RWPE1 (cell line): ENCODE measurements around the gene TSPAN4.
A peak's percentile ranks its signal among the peaks of the same experiment; 100 is the strongest.

Experiments used
- CTCF ChIA-PET: fragments of 350-600 bp; sonication (Branson Sonifier 250); formaldehyde crosslinking; extraction: SDS; loops from one replicate; lab custom pipeline; 2021; lab: Yijun Ruan, JAX
- POLR2A ChIA-PET: fragments of 400-600 bp; formaldehyde crosslinking; extraction: SDS; loops from one replicate; lab custom pipeline; 2020; ENCODE audit warnings: antibody characterized with exemption; ENCODE audit not compliant: low non-redundant PET; lab: Yijun Ruan, JAX
- DNase-seq: peaks from one replicate; pipeline ENCODE4 v3.0.0; 2012; ENCODE audit warnings: low spot score
- H3K27ac ChIP-seq: fragments of 450-650 bp; 2 replicates; pipeline ENCODE4 v1.5.1; 2017
- TF ChIP-seq, protein P1 (sequence below): fragments of 450-650 bp; conservative IDR thresholded peaks from 2 replicates; pipeline ENCODE4 v1.5.1; 2017; ENCODE audit warnings: low read depth, mild to moderate bottlenecking

TSPAN4 gene

GRCh38 chr11:897253-898142, 54.8 kb downstream of the TSPAN4 start:
- CTCF ChIA-PET: interaction anchor here (0.6 to 1.6 kb wide), 7 partner anchors 10 to 154 kb away, joined by 3 to 5 read pairs (median 3); no protein-coding TSS in a partner anchor
- POLR2A ChIA-PET: no interaction called here
- peak overlapping the region; percentile 6; the same call in 1 of the 2 replicates for H3K27ac ChIP-seq
- TF ChIP-seq, protein P1, sequence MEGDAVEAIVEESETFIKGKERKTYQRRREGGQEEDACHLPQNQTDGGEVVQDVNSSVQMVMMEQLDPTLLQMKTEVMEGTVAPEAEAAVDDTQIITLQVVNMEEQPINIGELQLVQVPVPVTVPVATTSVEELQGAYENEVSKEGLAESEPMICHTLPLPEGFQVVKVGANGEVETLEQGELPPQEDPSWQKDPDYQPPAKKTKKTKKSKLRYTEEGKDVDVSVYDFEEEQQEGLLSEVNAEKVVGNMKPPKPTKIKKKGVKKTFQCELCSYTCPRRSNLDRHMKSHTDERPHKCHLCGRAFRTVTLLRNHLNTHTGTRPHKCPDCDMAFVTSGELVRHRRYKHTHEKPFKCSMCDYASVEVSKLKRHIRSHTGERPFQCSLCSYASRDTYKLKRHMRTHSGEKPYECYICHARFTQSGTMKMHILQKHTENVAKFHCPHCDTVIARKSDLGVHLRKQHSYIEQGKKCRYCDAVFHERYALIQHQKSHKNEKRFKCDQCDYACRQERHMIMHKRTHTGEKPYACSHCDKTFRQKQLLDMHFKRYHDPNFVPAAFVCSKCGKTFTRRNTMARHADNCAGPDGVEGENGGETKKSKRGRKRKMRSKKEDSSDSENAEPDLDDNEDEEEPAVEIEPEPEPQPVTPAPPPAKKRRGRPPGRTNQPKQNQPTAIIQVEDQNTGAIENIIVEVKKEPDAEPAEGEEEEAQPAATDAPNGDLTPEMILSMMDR: no peak
- no peak for DNase-seq

DNA sequence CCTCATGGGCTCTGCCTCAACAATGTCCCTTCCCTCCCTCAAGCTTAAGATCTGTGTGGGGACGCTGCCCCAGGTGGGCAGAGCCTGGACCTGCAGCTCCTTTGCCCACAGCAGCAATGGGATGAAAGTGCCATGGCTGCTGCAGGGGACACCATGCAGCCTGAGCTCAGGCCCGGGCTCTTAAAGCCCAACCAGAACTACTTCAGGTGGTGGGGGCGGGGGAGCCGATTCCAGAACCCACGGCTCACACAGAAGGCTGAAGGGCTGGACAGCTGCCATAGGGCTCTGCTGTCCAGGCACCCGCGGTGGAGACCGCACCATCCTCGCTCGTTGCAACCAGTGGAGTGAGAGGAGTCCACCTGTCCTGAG, 55.5 kb downstream of the TSPAN4 start:
- CTCF ChIA-PET: interaction anchor here (0.6 to 1.6 kb wide), 6 partner anchors 10 to 153 kb away, joined by 3 to 5 read pairs (median 4); no protein-coding TSS in a partner anchor
- TF ChIP-seq, protein P1: peak; percentile 31; the same call in 1 of the 2 replicates
- DNase-seq: peak; percentile 18
- POLR2A ChIA-PET: no interaction called here
- H3K27ac ChIP-seq: peak overlapping the region; percentile 6; the same call in 1 of the 2 replicates

DNA sequence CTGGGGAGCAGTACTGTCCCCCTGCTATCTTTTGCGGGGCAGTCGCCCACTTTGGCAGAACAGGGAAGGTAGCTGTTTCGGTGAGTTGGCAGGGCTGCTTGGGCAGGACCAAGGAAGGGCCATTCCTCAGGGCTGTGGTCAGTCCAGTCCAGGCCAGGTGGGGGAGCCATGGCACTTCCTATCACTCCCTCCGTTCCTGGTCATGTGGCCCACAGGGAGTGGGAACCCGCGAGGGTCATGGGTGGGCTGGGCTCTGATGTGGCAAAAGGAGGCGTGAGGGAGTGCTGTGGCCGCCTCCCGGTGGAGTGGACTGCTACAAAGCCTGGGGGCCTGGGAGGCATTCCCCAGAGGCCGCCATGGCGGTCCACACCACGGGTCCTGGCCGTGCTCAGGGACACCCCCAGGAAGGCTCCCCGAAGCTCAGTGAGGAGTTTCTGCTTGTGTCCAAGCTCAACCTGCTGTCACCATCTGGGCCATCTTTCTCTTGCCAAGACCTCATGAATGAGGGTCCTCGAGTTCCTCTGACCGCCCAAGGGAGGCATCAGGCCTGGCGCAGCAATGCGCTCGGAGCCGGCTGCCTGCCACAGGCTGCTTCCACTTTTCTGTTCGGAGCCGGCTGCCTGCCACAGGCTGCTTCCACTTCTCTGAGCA, 56.0 kb downstream of the TSPAN4 start:
- no peak overlapping the region for H3K27ac ChIP-seq
- TF ChIP-seq, protein P1: 0 out of 2 replicates have a peak, but pooled peaks have one; percentile 3
- ChIA-PET POLR2A (no interaction called here), CTCF (interaction anchor here (0.7 to 1.6 kb wide), 4 partner anchors 9 to 152 kb away, joined by 3 to 5 read pairs (median 4); no protein-coding TSS in a partner anchor)
- no peak for DNase-seq

DNA sequence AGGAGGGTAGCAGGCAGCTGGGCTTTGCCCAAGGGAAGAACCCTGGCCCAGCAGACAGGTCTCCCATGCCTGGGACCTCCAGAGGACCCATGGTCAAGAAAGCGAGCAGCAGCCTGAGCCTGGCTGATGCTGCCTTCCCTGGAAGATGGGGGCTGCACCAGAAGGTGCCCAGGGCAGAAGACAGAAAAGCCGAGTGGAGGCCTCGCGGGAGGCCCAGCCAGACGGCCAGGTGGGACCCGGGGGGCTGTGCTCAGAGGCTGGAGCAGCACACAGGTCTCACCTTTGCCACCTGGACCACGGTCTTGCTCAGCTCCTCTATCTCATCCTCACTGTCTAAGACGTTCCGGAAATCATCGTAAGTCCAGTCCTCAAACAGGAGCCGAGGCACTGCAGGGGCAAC, 57.1 kb downstream of the TSPAN4 start:
- no peak overlapping the region for H3K27ac ChIP-seq
- POLR2A ChIA-PET: no interaction called here
- TF ChIP-seq, protein P1: no peak
- CTCF ChIA-PET: no interaction called here
- DNase-seq: no peak

- CTCF ChIA-PET: no interaction called here
- no peak for DNase-seq
- POLR2A ChIA-PET: no interaction called here
- TF ChIP-seq, protein P1: no peak
- H3K27ac ChIP-seq: no peak overlapping the region
Measured at GRCh38 chr11:900545-900944, 57.9 kb downstream of the TSPAN4 start.

GRCh38 chr11:901452-902061, 58.9 kb downstream of the TSPAN4 start:
- TF ChIP-seq, protein P1: no peak
- DNase-seq: no peak
- no peak overlapping the region for H3K27ac ChIP-seq
- ChIA-PET POLR2A (no interaction called here), CTCF (no interaction called here)
